ELR (cell line): ENCODE measurements around the gene SGSH.

ENCODE experiments used
- DNase-seq: peaks from one replicate; pipeline ENCODE4 v3.0.0-alpha.2; 2015; ENCODE audit warnings: low read depth

The SGSH gene

GRCh38 chr17:80227156-80227555 lies 7.0 kb upstream of the SGSH start:
- DNase-seq: no peak

GRCh38 chr17:80225230-80225629 lies 5.1 kb upstream of the SGSH start:
- DNase-seq: no peak

- no peak for DNase-seq
Observed at GRCh38 chr17:80224683-80225082, 4.5 kb upstream of the SGSH start.

- DNase-seq: no peak
Observed at GRCh38 chr17:80223838-80224497, 3.8 kb upstream of the SGSH start.

GRCh38 chr17:80223142-80223815 lies 3.1 kb upstream of the SGSH start:
- DNase-seq: no peak

- DNase-seq: no peak
Observed at GRCh38 chr17:80222376-80223141, 2.4 kb upstream of the SGSH start.

- DNase-seq: no peak
Observed at GRCh38 chr17:80221351-80222105, 1.4 kb upstream of the SGSH start.

- peak; percentile 36 for DNase-seq
Observed at GRCh38 chr17:80220736-80221215, 643 bp upstream of the SGSH start.

- no peak for DNase-seq
Observed at GRCh38 chr17:80219763-80220053, 425 bp downstream of the SGSH start.

GRCh38 chr17:80219013-80219762 lies 945 bp downstream of the SGSH start:
- DNase-seq: peak; percentile 93

- DNase-seq: no peak
Observed at GRCh38 chr17:80218391-80218790, 1.7 kb downstream of the SGSH start.

GRCh38 chr17:80217703-80218362 lies 2.3 kb downstream of the SGSH start:
- no peak for DNase-seq

GRCh38 chr17:80216473-80217456 lies 3.4 kb downstream of the SGSH start:
- no peak for DNase-seq

GRCh38 chr17:80214878-80215210 lies 5.3 kb downstream of the SGSH start:
- DNase-seq: no peak

GRCh38 chr17:80214012-80214877 lies 5.9 kb downstream of the SGSH start:
- DNase-seq: no peak

- DNase-seq: no peak
Observed at GRCh38 chr17:80213643-80213975, 6.5 kb downstream of the SGSH start.

- no peak for DNase-seq
Observed at GRCh38 chr17:80212962-80213642, 7.0 kb downstream of the SGSH start.

GRCh38 chr17:80212511-80212910 lies 7.6 kb downstream of the SGSH start:
- DNase-seq: no peak

GRCh38 chr17:80212109-80212508 lies 8.0 kb downstream of the SGSH start:
- DNase-seq: no peak
